ENCODE data around the gene USP9X.
"Not testable (repeated sequence)": the region's sequence is repeated elsewhere in the genome, so short reads cannot be mapped to it uniquely, and the experiment has no call there.

Gene USP9X

GRCh38 chrX:41282307-41282706, 197.1 kb downstream of the USP9X start:
- not testable (repeated sequence) for DNase-seq (ENCODE audit: low read depth, low spot score)

- DNase-seq (ENCODE audit: low read depth, low spot score) = not testable (repeated sequence)
Measured at GRCh38 chrX:41285928-41286327, 200.7 kb downstream of the USP9X start.

Measured in astrocyte of the hippocampus (primary cell).